ENCODE results near the gene METTL14.

The METTL14 gene

GRCh38 chr4:118760092-118760491, 74.9 kb downstream of the METTL14 start:
- no peaks in the 10 kb centered on the region for H3K9me3 Mint-ChIP-seq
- peaks cover 9% of the 10 kb centered on the region for H3K4me1 Mint-ChIP-seq (ENCODE audit: low read depth)
- H3K27me3 Mint-ChIP-seq (ENCODE audit: low read depth) = no peaks in the 10 kb centered on the region
- H3K27ac Mint-ChIP-seq = no peak overlapping the region
- no peak overlapping the region for H3K4me3 Mint-ChIP-seq
- peaks cover 27% of the 10 kb centered on the region for H3K36me3 Mint-ChIP-seq (ENCODE audit: low read depth)

- H3K27me3 Mint-ChIP-seq (ENCODE audit: low read depth) = no peaks in the 10 kb centered on the region
- no peaks in the 10 kb centered on the region for H3K9me3 Mint-ChIP-seq
- H3K4me3 Mint-ChIP-seq = no peak overlapping the region
- no peak overlapping the region for H3K27ac Mint-ChIP-seq
- peaks cover 9% of the 10 kb centered on the region for H3K4me1 Mint-ChIP-seq (ENCODE audit: low read depth)
- peaks cover 26% of the 10 kb centered on the region for H3K36me3 Mint-ChIP-seq (ENCODE audit: low read depth)
These were observed 75.3 kb downstream of the METTL14 start for GRCh38 chr4:118760493-118760892.

- Mint-ChIP-seq H3K27me3 (ENCODE audit: low read depth) (no peaks in the 10 kb centered on the region), H3K36me3 (ENCODE audit: low read depth) (peaks cover 24% of the 10 kb centered on the region), H3K4me3 (no peak overlapping the region), H3K9me3 (no peaks in the 10 kb centered on the region), H3K27ac (no peak overlapping the region), H3K4me1 (ENCODE audit: low read depth) (peaks cover 9% of the 10 kb centered on the region)
These were observed 76.3 kb downstream of the METTL14 start for GRCh38 chr4:118761397-118762016.

- no peak overlapping the region for H3K27ac Mint-ChIP-seq
- no peak overlapping the region for H3K4me3 Mint-ChIP-seq
- H3K9me3 Mint-ChIP-seq = no peaks in the 10 kb centered on the region
- peaks cover 9% of the 10 kb centered on the region for H3K4me1 Mint-ChIP-seq (ENCODE audit: low read depth)
- H3K36me3 Mint-ChIP-seq (ENCODE audit: low read depth) = peaks cover 28% of the 10 kb centered on the region
- H3K27me3 Mint-ChIP-seq (ENCODE audit: low read depth) = no peaks in the 10 kb centered on the region
These were observed 77.0 kb downstream of the METTL14 start for GRCh38 chr4:118762155-118762554.

- peaks cover 9% of the 10 kb centered on the region for H3K4me1 Mint-ChIP-seq (ENCODE audit: low read depth)
- H3K9me3 Mint-ChIP-seq = no peaks in the 10 kb centered on the region
- H3K4me3 Mint-ChIP-seq = no peak overlapping the region
- H3K27ac Mint-ChIP-seq = no peak overlapping the region
- peaks cover 28% of the 10 kb centered on the region for H3K36me3 Mint-ChIP-seq (ENCODE audit: low read depth)
- no peaks in the 10 kb centered on the region for H3K27me3 Mint-ChIP-seq (ENCODE audit: low read depth)
These were observed 77.7 kb downstream of the METTL14 start for GRCh38 chr4:118762730-118763477.

All from T-helper 1 cell treated with Interleukin-12 subunit alpha and Interleukin-12 subunit beta and Interleukin-4 antibody, amounts not matched to agents 30 μg/mL and 1 μg/mL, for 36 hours (primary cell).